Subcutaneous abdominal adipose tissue (tissue), 5 donors: Measurements from ENCODE around the gene SIPA1L3.
"Not testable (repeated sequence)": the region's sequence is repeated elsewhere in the genome, so short reads cannot be mapped to it uniquely, and the experiment has no call there.

Source experiments
- H3K27ac ChIP-seq: one replicate; pipeline ENCODE4 v1.7.0; 2013; ENCODE audit warnings: low read depth, mild to moderate bottlenecking, inconsistent platforms, low read length, moderate library complexity
- H3K27me3 ChIP-seq, 5 donors: one replicate each; pipeline ENCODE4 v1.7.0; 2013; ENCODE audit warnings: low read length in 5 of 5, inconsistent platforms in 1 of 5; ENCODE audit not compliant: control insufficient read depth in 5 of 5, insufficient read depth in 4 of 5
- H3K36me3 ChIP-seq, 5 donors: one replicate each; pipeline ENCODE4 v1.7.0; 2013; ENCODE audit warnings: low read length in 5 of 5; ENCODE audit not compliant: control insufficient read depth in 5 of 5, insufficient read depth in 5 of 5
- H3K4me1 ChIP-seq, 5 donors: one replicate each; pipeline ENCODE4 v1.7.0; 2013; ENCODE audit warnings: low read length in 5 of 5, mild to moderate bottlenecking in 3 of 5, moderate library complexity in 1 of 5; ENCODE audit not compliant: control insufficient read depth in 5 of 5, insufficient read depth in 5 of 5
- H3K4me3 ChIP-seq, 5 donors: one replicate each; pipeline ENCODE4 v1.7.0; 2013; ENCODE audit warnings: low read length in 5 of 5, low read depth in 1 of 5
- H3K9ac ChIP-seq, 5 donors: one replicate each; pipeline ENCODE4 v1.7.0; 2013; ENCODE audit warnings: low read length in 5 of 5, mild to moderate bottlenecking in 4 of 5, moderate library complexity in 3 of 5
- H3K9me3 ChIP-seq, 5 donors: one replicate each; pipeline ENCODE4 v1.7.0; 2013; ENCODE audit warnings: low read length in 5 of 5; ENCODE audit not compliant: control insufficient read depth in 5 of 5
- donor health status: healthy.
- donor health status: healthy.
- donor health status: healthy.
- donor health status: healthy.
- donor health status: healthy.

The SIPA1L3 gene

GRCh38 chr19:38024992-38025908 is 118.2 kb downstream of the SIPA1L3 start:
- Histone ChIP-seq H3K4me1 (peaks cover 0 to 28% (median 12%) of the 10 kb centered on the region in 5 donors), H3K9ac (no peak overlapping the region), H3K36me3 (no peaks in the 10 kb centered on the region), H3K4me3 (no peak overlapping the region), H3K9me3 (no peaks in the 10 kb centered on the region), H3K27ac (no peak overlapping the region), H3K27me3 (no peaks in the 10 kb centered on the region)

GRCh38 chr19:38025909-38026307 is 118.9 kb downstream of the SIPA1L3 start:
- Histone ChIP-seq H3K9me3 (no peaks in the 10 kb centered on the region), H3K9ac (no peak overlapping the region), H3K27me3 (no peaks in the 10 kb centered on the region), H3K36me3 (peaks cover 0 to 3% (median 0%) of the 10 kb centered on the region in 5 donors), H3K27ac (no peak overlapping the region), H3K4me3 (no peak overlapping the region), H3K4me1 (peaks cover 0 to 25% (median 12%) of the 10 kb centered on the region in 5 donors)

GRCh38 chr19:38028913-38029510 is 122.0 kb downstream of the SIPA1L3 start:
- Histone ChIP-seq H3K27ac (no peak overlapping the region), H3K9ac (no peak overlapping the region), H3K36me3 (peaks cover 0 to 4% (median 0%) of the 10 kb centered on the region in 5 donors), H3K9me3 (no peaks in the 10 kb centered on the region), H3K27me3 (no peaks in the 10 kb centered on the region), H3K4me3 (no peak overlapping the region), H3K4me1 (peaks cover 0 to 20% (median 10%) of the 10 kb centered on the region in 5 donors)

GRCh38 chr19:38030001-38030400 is 123.0 kb downstream of the SIPA1L3 start:
- H3K4me3 ChIP-seq, H3K27me3 ChIP-seq, H3K9me3 ChIP-seq, H3K36me3 ChIP-seq, H3K9ac ChIP-seq, H3K27ac ChIP-seq: not testable (repeated sequence)
- peaks cover 0 to 28% (median 10%) of the 10 kb centered on the region in 5 donors for H3K4me1 ChIP-seq

GRCh38 chr19:38030686-38031422 is 123.8 kb downstream of the SIPA1L3 start:
- Histone ChIP-seq H3K9ac (no peak overlapping the region), H3K9me3 (no peaks in the 10 kb centered on the region), H3K4me1 (peaks cover 0 to 21% (median 11%) of the 10 kb centered on the region in 5 donors), H3K27me3 (no peaks in the 10 kb centered on the region), H3K36me3 (peaks cover 0 to 4% (median 0%) of the 10 kb centered on the region in 5 donors), H3K27ac (no peak overlapping the region), H3K4me3 (no peak overlapping the region)

- Histone ChIP-seq H3K27ac (no peak overlapping the region), H3K4me3 (no peak overlapping the region), H3K9ac (no peak overlapping the region), H3K36me3 (peaks cover 0 to 4% (median 0%) of the 10 kb centered on the region in 5 donors), H3K9me3 (no peaks in the 10 kb centered on the region), H3K27me3 (no peaks in the 10 kb centered on the region), H3K4me1 (peaks cover 2 to 23% (median 12%) of the 10 kb centered on the region in 5 donors)
Observed at GRCh38 chr19:38031423-38031770, 124.4 kb downstream of the SIPA1L3 start.

- H3K27ac ChIP-seq, result no peak overlapping the region
- no peaks in the 10 kb centered on the region for H3K9me3 ChIP-seq
- H3K27me3 ChIP-seq, result no peaks in the 10 kb centered on the region
- no peak overlapping the region for H3K9ac ChIP-seq
- H3K4me1 ChIP-seq, result peaks cover 2 to 24% (median 12%) of the 10 kb centered on the region in 5 donors
- peaks cover 0 to 4% (median 0%) of the 10 kb centered on the region in 5 donors for H3K36me3 ChIP-seq
- H3K4me3 ChIP-seq, result no peak overlapping the region
Observed at GRCh38 chr19:38032151-38032550, 125.1 kb downstream of the SIPA1L3 start.

- no peak overlapping the region for H3K4me3 ChIP-seq
- H3K27me3 ChIP-seq, result no peaks in the 10 kb centered on the region
- H3K4me1 ChIP-seq, result peaks cover 2 to 24% (median 12%) of the 10 kb centered on the region in 5 donors
- no peaks in the 10 kb centered on the region for H3K9me3 ChIP-seq
- H3K9ac ChIP-seq, result no peak overlapping the region
- H3K27ac ChIP-seq, result no peak overlapping the region
- peaks cover 0 to 4% (median 2%) of the 10 kb centered on the region in 5 donors for H3K36me3 ChIP-seq
Observed at GRCh38 chr19:38032951-38033350, 125.9 kb downstream of the SIPA1L3 start.

- Histone ChIP-seq H3K9me3 (no peaks in the 10 kb centered on the region), H3K27me3 (no peaks in the 10 kb centered on the region), H3K4me3 (no peak overlapping the region), H3K4me1 (peaks cover 2 to 24% (median 12%) of the 10 kb centered on the region in 5 donors), H3K27ac (no peak overlapping the region), H3K9ac (peak overlapping the region in 1 of 5 donors; percentile 56), H3K36me3 (peaks cover 0 to 4% (median 2%) of the 10 kb centered on the region in 5 donors)
Observed at GRCh38 chr19:38033658-38034491, 126.9 kb downstream of the SIPA1L3 start.
